Spleen (tissue), 11 donors: ENCODE data around the gene CCR1. TPM values are rescaled to one million over a fixed set of nuclear protein-coding genes. Genes with fewer than 3 reads are reported as not detected.

Source experiments
- DNase-seq: peaks from one replicate; pipeline ENCODE4 v3.0.0-alpha.2; 2020
- H3K27ac ChIP-seq, 8 donors: fragments of 200-600 bp; sonication (generic) in 7 of 8; 1 replicate in 4 of 8; 2 replicates in 4 of 8; pipeline versions ENCODE4 v1.5.0 to v1.8.0; 2016 to 2021; ENCODE audit warnings: inconsistent platforms in 4 of 8, mild to moderate bottlenecking in 4 of 8, moderate library complexity in 1 of 8
- H3K27me3 ChIP-seq, 7 donors: fragments of 200-600 bp; sonication (generic) in 6 of 7; replicated peaks in 1 of 7; 1 replicate in 4 of 7; 2 replicates in 3 of 7; pipeline versions ENCODE4 v1.5.0 to v1.8.0; 2016 to 2021; ENCODE audit warnings: inconsistent platforms in 3 of 7, mild to moderate bottlenecking in 1 of 7
- H3K36me3 ChIP-seq, 6 donors: fragments of 200-600 bp; sonication (generic) in 5 of 6; 1 replicate in 4 of 6; 2 replicates in 2 of 6; pipeline versions ENCODE4 v1.5.0 to v1.8.0; 2016 to 2021; ENCODE audit warnings: inconsistent platforms in 2 of 6
- H3K4me1 ChIP-seq, 6 donors: fragments of 200-600 bp; sonication (generic) in 5 of 6; 1 replicate in 3 of 6; 2 replicates in 3 of 6; pipeline versions ENCODE4 v1.5.0 to v1.8.0; 2016 to 2021; ENCODE audit warnings: inconsistent platforms in 3 of 6
- H3K4me3 ChIP-seq, 8 donors: fragments of 200-600 bp; sonication (generic) in 7 of 8; 1 replicate in 4 of 8; 2 replicates in 4 of 8; pipeline versions ENCODE4 v1.5.0 to v1.8.0; 2016 to 2021; ENCODE audit warnings: inconsistent platforms in 4 of 8, mild to moderate bottlenecking in 4 of 8, moderate library complexity in 2 of 8
- H3K9me3 ChIP-seq, 8 donors: fragments of 200-600 bp; sonication (generic) in 7 of 8; 1 replicate in 4 of 8; 2 replicates in 4 of 8; pipeline versions ENCODE4 v1.5.0 to v1.8.0; 2016 to 2021; ENCODE audit warnings: inconsistent platforms in 4 of 8
- CTCF ChIP-seq, 11 experiments: fragments of 200-600 bp in 7 of 11; fragments of 450-650 bp in 4 of 11; sonication (generic) in 4 of 11; IDR thresholded peaks in 8 of 11; conservative IDR thresholded peaks in 3 of 11; 1 replicate in 7 of 11; 2 replicates in 4 of 11; pipeline versions ENCODE4 v1.4.0 to v1.8.0; 2016 to 2021; ENCODE audit warnings: antibody characterized with exemption in 11 of 11, inconsistent platforms in 4 of 11, mild to moderate bottlenecking in 1 of 11
- POLR2A ChIP-seq, 3 donors: fragments of 450-650 bp; IDR thresholded peaks; one replicate each; pipeline ENCODE4 v1.5.1; 2017; ENCODE audit warnings: antibody characterized with exemption in 3 of 3, mild to moderate bottlenecking in 1 of 3
- POLR2AphosphoS5 ChIP-seq, 3 donors: sonication (generic); formaldehyde crosslinking; IDR thresholded peaks; one replicate each; pipeline ENCODE4 v1.5.1; 2017; ENCODE audit warnings: antibody characterized with exemption in 3 of 3
- WGBS, 5 donors: extraction: QIAGEN DNeasy Blood & Tissue Kit in 3 of 5; methylation state at CpG; one replicate each; pipeline versions ENCODE4 v1.1.5 to v1.1.7; 2013 to 2018; 5-methylcytosine and 5-hydroxymethylcytosine counted together
- intact Hi-C: fragments of 100-400 bp; cut with DNase I; formaldehyde crosslinking; loops from one replicate; pipeline ENCODE4 v1.15.0; 2023; ENCODE audit warnings: low total_unique reads
- polyA plus RNA-seq, 3 donors: library from polyadenylated mRNA; stranded (reverse); fragments of 200-250 nt; gene quantifications; one replicate each; pipeline ENCODE4 v1.2.1, GENCODE V29; 2013
- total RNA-seq, 7 donors: library from RNA; depleted of rRNA in 3 of 7; stranded (reverse); fragments of >200 nt in 3 of 7; fragmentation: NEBNext Ultra II Directional in 4 of 7; extraction: Animal tissue kit (Norgen Biotek cat#: 25700) in 4 of 7; gene quantifications; one replicate each; pipeline versions ENCODE4 v1.1.0 to v1.2.1, GENCODE V29; 2016 to 2021
- donor health status: healthy with polysubstance abuse.
- donor health status: DM: no; HTN: no; CAD: no; lungs with moderate emphysema.
- donor health status: DM: no; HTN: no; CAD: no.
- donor health status: Bipolar disorder and iron deficiency.
- donor health status: healthy.
- donor health status: DM: no; HTN: no; CAD: no.
- donor health status: DM: yes; HTN: yes; CAD: no.

The CCR1 gene
- total and polyA plus RNA-seq, 10 donors = 8.8 to 94.5 (median 55.9) TPM

- 79 to 94% (median 90%) methylated on average over 2 of the region's 2 CpGs for WGBS, 5 donors
Observed at GRCh38 chr3:46187876-46188275, 20.2 kb downstream of the CCR1 start.

GRCh38 chr3:46187341-46187700, 20.8 kb downstream of the CCR1 start:
- no peak for DNase-seq
- intact Hi-C loops = no loop called here

More at GRCh38 chr3:46187876-46188275, 20.2 kb downstream of the CCR1 start:
- no peaks in the 10 kb centered on the region for H3K27me3 ChIP-seq
- H3K9me3 ChIP-seq = peaks cover 0 to 3% (median 2%) of the 10 kb centered on the region in 8 donors
- no peaks in the 10 kb centered on the region for H3K36me3 ChIP-seq
- peaks cover 0 to 50% (median 27%) of the 10 kb centered on the region in 6 donors for H3K4me1 ChIP-seq
- intact Hi-C loops = no loop called here
- TF ChIP-seq POLR2AphosphoS5 (IDR thresholded peaks at IDR 0.05) = no peak
- TF ChIP-seq POLR2A (IDR thresholded peaks at IDR 0.05) = no peak
- no peak for TF ChIP-seq CTCF (IDR thresholded peaks at IDR 0.05 in 8 of 11, conservative IDR thresholded peaks at IDR 0.05 in 3 of 11)
- no peak for DNase-seq
- no peak overlapping the region for H3K4me3 ChIP-seq
- peak overlapping the region in 3 of 8 donors; percentile 31 to 54 (median 41) for H3K27ac ChIP-seq

DNA sequence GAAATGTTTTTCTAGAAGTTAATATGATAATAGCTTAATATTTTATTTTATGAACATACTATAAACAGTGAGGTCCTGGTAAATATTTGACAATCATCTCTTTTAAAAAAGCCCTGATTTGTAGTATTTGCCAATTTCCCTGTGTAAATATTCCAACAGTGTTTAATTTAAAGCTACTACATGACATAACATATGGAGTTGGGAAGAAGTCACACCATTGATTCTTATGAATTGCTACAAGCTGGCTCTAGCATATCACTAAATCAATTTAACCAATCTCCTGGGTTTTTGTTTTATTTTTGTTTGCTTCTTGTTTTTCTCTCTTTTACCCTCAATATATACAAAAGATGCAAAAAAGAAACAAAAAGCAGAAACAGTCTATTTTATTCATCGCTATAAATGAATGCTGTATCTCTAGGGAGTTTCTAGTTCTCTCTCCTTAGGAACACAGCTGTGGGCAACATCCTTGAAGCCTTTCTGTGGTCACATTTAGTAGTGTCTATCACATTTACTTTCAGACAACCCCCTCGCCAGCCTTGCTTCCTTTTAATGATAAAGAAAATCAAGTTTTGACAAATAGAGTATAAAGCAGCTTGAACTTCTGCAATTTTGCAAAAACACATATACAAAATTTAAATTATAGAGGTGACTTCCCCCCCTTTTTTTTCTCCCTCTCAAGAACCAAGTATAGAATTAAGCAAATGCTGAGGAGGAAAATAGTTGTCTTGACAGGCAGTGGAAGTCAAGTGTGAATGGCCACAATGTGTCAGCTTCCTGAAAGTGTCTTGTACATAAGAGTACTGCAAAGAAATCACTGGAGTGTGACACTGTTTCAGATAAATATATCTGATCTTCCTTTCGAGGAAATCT, 21.4 kb downstream of the CCR1 start:
- H3K27me3 ChIP-seq = no peaks in the 10 kb centered on the region
- H3K9me3 ChIP-seq = no peaks in the 10 kb centered on the region
- no peak overlapping the region for H3K4me3 ChIP-seq
- 15 to 23% (median 20%) methylated on average over 3 of the region's 3 CpGs for WGBS, 5 donors
- intact Hi-C loops = no loop called here
- peak overlapping the region in 5 of 8 donors; percentile 10 to 57 (median 41) for H3K27ac ChIP-seq
- TF ChIP-seq CTCF (IDR thresholded peaks at IDR 0.05 in 8 of 11, conservative IDR thresholded peaks at IDR 0.05 in 3 of 11) (no peak), POLR2A (IDR thresholded peaks at IDR 0.05) (no peak), POLR2AphosphoS5 (IDR thresholded peaks at IDR 0.05) (no peak)
- H3K4me1 ChIP-seq = peaks cover 0 to 46% (median 27%) of the 10 kb centered on the region in 6 donors
- no peak for DNase-seq
- no peaks in the 10 kb centered on the region for H3K36me3 ChIP-seq

More at GRCh38 chr3:46187341-46187700, 20.8 kb downstream of the CCR1 start:
- Histone ChIP-seq H3K9me3 (no peaks in the 10 kb centered on the region), H3K4me1 (peaks cover 0 to 51% (median 27%) of the 10 kb centered on the region in 6 donors), H3K36me3 (no peaks in the 10 kb centered on the region), H3K4me3 (no peak overlapping the region), H3K27ac (peak overlapping the region in 4 of 8 donors; percentile 31 to 57 (median 48)), H3K27me3 (no peaks in the 10 kb centered on the region)
- no peak for TF ChIP-seq POLR2A (IDR thresholded peaks at IDR 0.05)
- no peak for TF ChIP-seq CTCF (IDR thresholded peaks at IDR 0.05 in 8 of 11, conservative IDR thresholded peaks at IDR 0.05 in 3 of 11)
- TF ChIP-seq POLR2AphosphoS5 (IDR thresholded peaks at IDR 0.05) = no peak
- WGBS, 5 donors = 64 to 82% (median 80%) methylated on average over 2 of the region's 2 CpGs

- peaks cover 0 to 41% (median 27%) of the 10 kb centered on the region in 6 donors for H3K4me1 ChIP-seq
- H3K27ac ChIP-seq = no peak overlapping the region
- WGBS, 5 donors = 83 to 100% (median 96%) methylated on average over 1 of the region's 1 CpG
- DNase-seq = no peak
- no peak for TF ChIP-seq CTCF (IDR thresholded peaks at IDR 0.05 in 8 of 11, conservative IDR thresholded peaks at IDR 0.05 in 3 of 11)
- TF ChIP-seq POLR2A (IDR thresholded peaks at IDR 0.05) = no peak
- TF ChIP-seq POLR2AphosphoS5 (IDR thresholded peaks at IDR 0.05) = no peak
- H3K27me3 ChIP-seq = no peaks in the 10 kb centered on the region
- no peaks in the 10 kb centered on the region for H3K9me3 ChIP-seq
- no peaks in the 10 kb centered on the region for H3K36me3 ChIP-seq
- H3K4me3 ChIP-seq = no peak overlapping the region
- intact Hi-C loops = no loop called here
Observed at GRCh38 chr3:46184469-46184868, 23.6 kb downstream of the CCR1 start.
